GM19438 (cell line): ENCODE data around the gene CD200.
"Not testable (repeated sequence)": the region's sequence is repeated elsewhere in the genome, so short reads cannot be mapped to it uniquely, and the experiment has no call there.

Source experiments
- ATAC-seq: cut with Tn5 transposase; IDR thresholded peaks from one replicate; pipeline ENCODE4 v1.9.1; 2021; ENCODE audit warnings: low read depth; ENCODE audit not compliant: unreplicated experiment

CD200 gene

GRCh38 chr3:112381673-112382542, 49.0 kb downstream of the CD200 start:
- ATAC-seq = no peak

DNA sequence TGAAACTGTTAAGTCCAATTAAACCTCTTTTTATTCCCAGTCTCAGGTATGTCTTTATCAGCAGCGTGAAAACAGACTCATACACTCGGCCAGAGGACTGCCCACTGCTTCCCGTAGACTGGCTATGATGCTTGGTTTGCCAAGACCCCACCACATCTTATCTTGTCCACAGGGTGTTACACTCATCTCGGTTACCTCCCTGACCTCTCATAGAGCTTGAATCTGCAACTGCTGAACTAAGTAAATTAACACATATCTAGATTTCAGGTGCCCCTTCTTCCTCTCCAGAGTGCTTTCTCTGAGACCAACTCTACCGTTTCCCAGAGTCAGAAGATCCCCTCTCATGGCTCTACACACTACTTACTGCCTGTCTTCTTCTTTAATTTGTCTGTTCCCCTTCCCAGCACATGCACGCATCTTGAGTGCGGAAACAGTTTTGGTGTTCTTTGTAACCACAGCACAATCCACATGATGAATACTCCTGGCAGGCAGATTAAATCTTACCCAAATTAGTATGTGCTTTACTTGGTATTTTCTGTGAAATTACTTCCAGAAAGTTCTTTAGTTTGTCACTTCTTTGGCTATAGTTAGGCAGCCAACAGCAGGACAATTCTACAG, 49.7 kb downstream of the CD200 start:
- ATAC-seq = no peak

DNA sequence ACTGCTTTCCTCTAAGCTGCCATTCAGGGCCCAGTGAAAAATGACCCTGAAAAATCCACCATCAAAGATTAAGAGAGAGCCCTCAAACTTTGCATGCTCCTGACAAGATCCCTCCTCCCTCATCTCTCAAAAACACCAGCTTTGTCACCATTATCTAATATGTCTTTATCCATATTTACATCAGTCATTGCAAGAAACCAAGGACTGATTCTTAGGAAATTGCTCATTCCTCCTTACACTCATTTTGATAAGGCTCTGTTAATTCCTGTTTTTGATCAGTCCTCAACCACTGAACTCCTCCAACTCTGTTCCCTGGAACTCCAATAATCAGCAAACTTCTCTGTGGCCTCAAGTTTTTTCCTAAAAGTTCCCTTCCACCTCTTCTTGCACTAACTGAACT, 51.8 kb downstream of the CD200 start:
- no peak for ATAC-seq

GRCh38 chr3:112388972-112389371, 56.0 kb downstream of the CD200 start:
- no peak for ATAC-seq

GRCh38 chr3:112389961-112390360, 57.0 kb downstream of the CD200 start:
- no peak for ATAC-seq

- ATAC-seq = no peak
These were observed 58.1 kb downstream of the CD200 start for GRCh38 chr3:112390783-112391641.

DNA sequence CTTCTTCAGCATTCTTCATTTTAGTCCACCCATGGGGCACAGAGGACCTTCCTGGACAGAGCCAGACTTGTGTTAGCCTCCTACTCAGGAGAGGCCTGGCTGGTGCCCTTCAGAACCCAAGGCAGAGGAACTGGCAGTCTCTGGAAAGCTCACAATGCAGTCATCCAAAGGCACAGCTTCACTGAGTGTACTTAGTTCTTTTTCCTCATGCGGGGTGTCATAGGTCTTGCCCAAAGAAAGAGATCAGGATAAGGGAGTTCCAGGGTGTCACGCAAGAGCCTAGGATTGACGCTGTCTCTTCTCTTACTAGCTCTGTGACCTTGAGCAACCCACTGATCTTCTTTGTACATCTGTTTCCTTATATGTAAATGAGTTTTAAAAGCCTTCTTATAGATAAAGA, 58.7 kb downstream of the CD200 start:
- ATAC-seq = no peak

DNA sequence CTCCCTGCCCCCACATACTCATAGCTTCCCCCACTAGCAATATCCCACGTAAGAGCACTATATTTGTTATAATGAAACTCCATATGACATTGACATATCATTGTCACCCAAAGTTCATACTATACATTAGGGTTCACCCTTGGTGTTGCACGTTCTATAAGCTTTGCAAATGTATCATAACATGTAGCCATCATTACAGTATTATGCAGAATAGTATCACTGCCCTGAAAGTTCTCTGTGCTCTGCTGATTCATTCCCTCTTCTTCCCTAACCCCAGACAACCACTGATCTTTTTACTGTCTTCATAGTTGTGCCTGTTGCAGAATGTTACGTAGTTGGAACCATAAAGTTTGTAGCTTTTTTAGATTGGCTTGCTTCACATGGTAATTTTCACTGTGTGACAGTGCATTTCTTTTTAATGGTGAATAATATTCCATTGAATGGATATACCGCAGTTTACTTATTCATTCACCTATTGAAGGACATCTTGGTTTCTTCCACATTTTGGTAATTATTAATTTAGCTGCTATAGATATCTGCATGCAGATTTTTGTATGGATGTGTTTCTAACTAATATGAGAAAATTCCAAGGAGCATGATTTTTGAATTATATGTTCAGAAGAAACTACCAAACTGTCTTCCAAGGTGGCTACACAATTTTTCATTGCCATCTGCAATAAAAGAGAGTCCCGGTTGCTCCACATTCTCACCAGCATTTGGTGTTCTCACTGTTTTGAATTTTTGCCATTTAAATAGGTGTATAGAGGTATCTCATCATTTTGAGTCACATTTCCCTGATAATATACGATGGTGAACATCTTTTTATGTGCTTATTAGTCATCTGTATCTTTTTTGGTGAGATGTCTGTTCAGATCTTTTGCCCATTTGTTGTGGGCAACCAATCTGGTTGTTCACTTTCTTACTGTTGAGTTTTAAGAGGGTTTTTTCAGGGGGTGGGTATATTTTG, 59.7 kb downstream of the CD200 start:
- no peak for ATAC-seq

DNA sequence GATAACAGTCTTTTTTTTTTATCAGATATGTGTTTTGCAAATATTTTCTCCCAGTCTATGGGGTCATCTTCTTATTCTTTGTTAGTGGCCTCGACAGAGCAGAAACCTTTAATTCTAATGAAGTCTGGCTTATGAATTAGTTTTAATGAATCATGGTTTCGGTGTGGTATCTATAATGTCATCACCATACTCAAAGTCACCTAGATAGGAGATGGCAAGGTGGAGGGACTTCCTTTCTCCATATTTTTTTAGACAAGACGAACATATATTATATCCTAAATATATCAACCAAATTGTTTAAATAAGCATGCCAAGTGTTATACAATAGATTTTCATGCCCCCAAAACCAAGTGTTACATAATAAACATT, 60.4 kb downstream of the CD200 start:
- ATAC-seq = no peak

DNA sequence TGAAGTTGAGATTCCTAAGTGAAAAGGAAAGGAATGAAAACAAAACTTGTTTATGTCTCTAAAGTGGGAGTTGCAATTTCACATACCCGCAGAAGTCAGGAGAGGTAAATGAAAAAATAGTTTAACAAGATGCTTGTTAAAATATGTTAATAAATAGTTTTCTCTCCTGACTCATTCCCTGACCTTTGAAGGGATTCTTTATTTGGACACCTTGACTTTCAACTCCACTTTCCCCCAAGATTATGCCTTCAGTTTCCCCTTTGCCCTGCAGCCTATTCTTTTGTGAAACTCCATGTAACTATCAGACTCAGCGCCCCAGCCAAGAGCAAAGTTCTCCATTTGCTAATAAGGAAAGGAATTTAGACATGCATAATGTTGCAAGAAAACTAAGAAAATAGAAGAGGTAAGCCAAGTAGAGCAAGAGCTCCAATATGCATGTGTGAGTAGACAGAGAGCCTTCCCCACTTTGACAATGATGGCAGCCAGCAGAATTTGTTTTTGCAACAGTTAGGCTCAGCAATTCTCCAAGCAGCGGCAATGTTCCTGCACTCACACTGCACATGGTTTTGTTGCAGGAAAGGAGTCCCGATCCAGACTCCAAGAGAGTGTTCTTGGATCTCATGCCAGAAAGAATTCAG, 61.2 kb downstream of the CD200 start:
- no peak for ATAC-seq

GRCh38 chr3:112395181-112395895, 62.4 kb downstream of the CD200 start:
- ATAC-seq = no peak

DNA sequence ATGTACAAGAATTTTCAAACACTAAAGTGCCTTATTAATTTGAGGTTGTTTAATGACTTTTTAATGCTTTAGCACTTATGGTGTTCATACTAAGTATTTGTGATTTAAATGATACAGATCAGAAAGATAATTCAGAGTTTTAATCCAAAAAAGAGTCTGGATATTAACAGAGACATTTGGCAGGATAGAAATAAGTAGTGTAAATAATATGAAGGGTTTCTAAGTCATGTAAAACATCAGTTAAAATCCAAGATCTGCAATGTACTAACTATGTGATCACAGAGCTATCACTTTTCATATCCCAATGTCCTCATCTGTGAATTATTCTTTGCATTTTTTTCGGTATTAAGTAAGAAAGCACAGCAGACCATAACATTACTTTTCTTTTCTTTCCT, 62.9 kb downstream of the CD200 start:
- no peak for ATAC-seq

DNA sequence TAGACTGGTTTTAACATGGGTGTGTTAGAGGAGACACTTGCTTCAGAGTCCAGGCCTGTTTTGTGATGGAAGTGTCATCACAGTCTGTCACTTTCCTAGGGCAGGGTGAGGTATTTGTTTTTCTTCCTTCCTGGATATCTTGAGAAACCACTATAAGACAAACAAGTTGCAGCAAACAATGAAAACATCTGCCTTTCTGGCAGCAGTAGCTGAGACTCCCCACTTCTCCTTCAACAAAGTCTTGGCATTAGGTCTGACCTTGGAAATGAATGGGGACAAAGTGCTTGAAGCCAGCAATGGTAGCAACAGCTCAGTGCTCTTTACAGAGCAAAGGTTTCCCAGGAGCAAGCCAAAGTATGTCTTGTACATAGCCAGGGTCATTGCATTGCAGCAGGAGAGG, 64.6 kb downstream of the CD200 start:
- no peak for ATAC-seq

DNA sequence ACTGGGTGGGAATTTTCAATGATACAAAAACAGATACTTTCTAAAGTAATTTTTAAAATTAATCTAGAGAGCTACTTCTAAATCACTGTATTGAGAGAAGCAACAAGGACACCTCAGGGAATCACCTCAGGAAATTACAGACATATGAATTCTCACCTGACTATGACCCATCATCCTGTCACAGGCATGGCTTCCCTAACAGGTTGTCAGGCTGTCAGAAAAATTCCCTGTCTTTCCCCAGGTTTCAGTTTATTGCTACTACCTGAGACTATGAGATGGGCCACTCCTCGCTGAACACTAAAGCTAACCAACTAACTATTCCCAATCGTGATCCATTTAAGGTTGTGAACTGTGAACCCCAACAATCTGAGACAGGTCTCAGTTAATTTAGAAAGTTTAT, 66.1 kb downstream of the CD200 start:
- no peak for ATAC-seq

- not testable (repeated sequence) for ATAC-seq
These were observed 66.6 kb downstream of the CD200 start for GRCh38 chr3:112399554-112399953.

DNA sequence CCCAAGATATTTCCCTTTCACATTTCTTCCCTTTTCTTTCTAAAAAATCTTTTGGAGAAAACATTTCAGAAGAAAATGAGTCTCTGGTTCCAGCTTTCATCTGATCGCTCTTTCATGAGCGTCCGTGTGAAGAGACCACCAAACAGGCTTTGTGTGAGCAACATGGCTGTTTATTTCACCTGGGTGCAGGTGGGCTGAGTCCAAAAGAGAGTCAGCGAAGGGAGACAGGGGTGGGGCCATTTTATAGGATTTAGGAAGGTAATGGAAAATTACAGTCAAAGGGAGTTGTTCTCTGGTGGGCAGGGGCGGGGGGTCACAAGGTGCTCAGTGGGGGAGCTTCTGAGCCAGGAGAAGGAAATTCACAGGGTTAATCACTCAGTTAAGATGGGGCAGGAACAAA, 67.4 kb downstream of the CD200 start:
- not testable (repeated sequence) for ATAC-seq

- ATAC-seq = no peak
These were observed 68.7 kb downstream of the CD200 start for GRCh38 chr3:112401617-112402016.

GRCh38 chr3:112403103-112403502, 70.1 kb downstream of the CD200 start:
- no peak for ATAC-seq

GRCh38 chr3:112404924-112405549, 72.1 kb downstream of the CD200 start:
- ATAC-seq = not testable (repeated sequence)
